ENCODE data around the gene GLRX5. TPM values are rescaled to one million over a fixed set of nuclear protein-coding genes. Genes with fewer than 3 reads are reported as not detected.
A peak's percentile ranks its signal among the peaks of the same experiment; 100 is the strongest.

GLRX5 gene
- total RNA-seq, 3 donors from 2014 or later (not counting 1 experiment from before 2014, with no cell fraction given), result 16.7 to 26.0 (median 23.4) TPM

- peak overlapping the region in 1 of 2 donors; percentile 88 for H3K27ac Mint-ChIP-seq
- Histone ChIP-seq H3K27me3 (ENCODE audit: control insufficient read depth, insufficient read depth, low read length) (no peaks in the 10 kb centered on the region), H3K4me1 (ENCODE audit: control insufficient read depth, insufficient read depth, low read length) (peaks cover 51% of the 10 kb centered on the region), H3K36me3 (ENCODE audit: control insufficient read depth, insufficient read depth, low read length) (no peaks in the 10 kb centered on the region), H3K27ac (ENCODE audit: low read length) (peak overlapping the region; percentile 74), H3K9me3 (ENCODE audit: control insufficient read depth, insufficient read depth, low read length) (no peaks in the 10 kb centered on the region), H3K4me3 (ENCODE audit: low read length) (peak overlapping the region; percentile 41)
- 81% methylated on average over 18 of the region's 18 CpGs for WGBS (ENCODE audit: insufficient coverage)
- no peaks in the 10 kb centered on the region for H3K9me3 Mint-ChIP-seq
- intact Hi-C loops (cut with micrococcal nuclease), result no loop called here
- H3K36me3 Mint-ChIP-seq, result no peaks in the 10 kb centered on the region
- ATAC-seq (no peak), DNase-seq (peak in 1 of 2 donors; percentile 24)
- H3K4me1 Mint-ChIP-seq, result peaks cover 31 to 40% of the 10 kb centered on the region in 2 donors
- TF ChIP-seq CTCF (IDR thresholded peaks at IDR 0.05), result no peak
- H3K4me3 Mint-ChIP-seq, result peak overlapping the region; percentile 85
- no peaks in the 10 kb centered on the region for H3K27me3 Mint-ChIP-seq (ENCODE audit: low read depth in 2 of 2)
These were observed 20.4 kb upstream of the GLRX5 start for GRCh38 chr14:95514131-95515079.

GRCh38 chr14:95515080-95515489 is 19.8 kb upstream of the GLRX5 start:
- H3K9me3 ChIP-seq (ENCODE audit: control insufficient read depth, insufficient read depth, low read length), result no peaks in the 10 kb centered on the region
- H3K27ac ChIP-seq (ENCODE audit: low read length), result peak overlapping the region; percentile 74
- no peaks in the 10 kb centered on the region for H3K27me3 ChIP-seq (ENCODE audit: control insufficient read depth, insufficient read depth, low read length)
- H3K36me3 ChIP-seq (ENCODE audit: control insufficient read depth, insufficient read depth, low read length), result no peaks in the 10 kb centered on the region
- DNase-seq (peak in 1 of 2 donors; percentile 48), ATAC-seq (no peak)
- WGBS (ENCODE audit: insufficient coverage), result 30% methylated on average over 9 of the region's 9 CpGs
- intact Hi-C loops (cut with micrococcal nuclease), result no loop called here
- H3K4me1 Mint-ChIP-seq, result peaks cover 32 to 42% of the 10 kb centered on the region in 2 donors
- H3K27me3 Mint-ChIP-seq (ENCODE audit: low read depth in 2 of 2), result no peaks in the 10 kb centered on the region
- H3K4me3 Mint-ChIP-seq, result peak overlapping the region; percentile 85
- peak overlapping the region in 1 of 2 donors; percentile 88 for H3K27ac Mint-ChIP-seq
- no peaks in the 10 kb centered on the region for H3K36me3 Mint-ChIP-seq
- H3K9me3 Mint-ChIP-seq, result no peaks in the 10 kb centered on the region
- peaks cover 58% of the 10 kb centered on the region for H3K4me1 ChIP-seq (ENCODE audit: control insufficient read depth, insufficient read depth, low read length)
- no peak for TF ChIP-seq CTCF (IDR thresholded peaks at IDR 0.05)
- peak overlapping the region; percentile 41 for H3K4me3 ChIP-seq (ENCODE audit: low read length)

DNA sequence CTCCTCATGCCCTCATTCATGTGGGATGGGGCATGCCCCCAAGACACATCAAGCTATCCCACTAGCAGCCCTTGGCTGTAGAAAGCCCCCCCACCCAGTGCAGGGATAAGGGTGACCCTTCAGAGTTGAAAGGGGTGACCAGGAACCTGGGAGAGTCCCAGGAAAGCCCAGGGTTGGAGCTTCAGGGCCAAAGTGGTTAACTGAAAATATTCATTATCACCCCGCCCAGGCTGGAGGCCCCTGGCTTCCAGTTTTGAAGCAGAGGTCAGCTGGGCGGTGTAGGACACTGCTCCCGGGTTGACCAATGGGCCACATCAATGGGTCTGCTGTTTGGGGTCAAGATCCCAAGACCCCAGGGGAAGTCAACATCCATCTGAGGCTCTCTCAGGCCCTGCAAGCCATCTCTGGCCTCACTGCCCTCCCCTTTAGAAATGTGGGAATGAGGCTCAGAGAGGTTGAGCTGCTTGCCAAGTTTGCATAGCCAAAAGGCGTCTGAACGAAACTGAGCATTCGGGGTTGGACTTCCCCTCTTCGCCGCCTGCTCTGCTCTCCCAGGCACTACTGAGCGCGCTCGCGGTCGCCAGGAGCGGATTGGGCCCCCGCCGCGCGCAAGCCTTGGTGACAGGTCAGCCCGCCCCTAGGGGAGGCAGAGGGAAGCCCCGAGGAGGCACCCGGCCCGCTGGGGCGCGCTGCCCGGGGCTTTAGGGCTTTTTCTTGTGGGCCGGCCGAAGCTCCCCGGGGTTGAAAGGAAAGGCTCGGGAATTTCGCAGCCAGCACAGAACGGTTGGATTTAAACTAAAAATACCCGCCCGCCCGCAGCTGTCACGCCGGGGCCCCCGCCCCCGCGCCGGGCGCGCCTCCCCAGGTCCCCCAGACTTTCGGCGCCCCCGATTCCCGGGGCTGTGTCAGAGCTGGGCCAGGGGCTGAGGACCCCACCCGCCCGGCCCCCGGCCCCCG is 19.0 kb upstream of the GLRX5 start:
- 2% methylated on average over 50 of the region's 50 CpGs for WGBS (ENCODE audit: insufficient coverage)

More for the DNA sequence above, 19.0 kb upstream of the GLRX5 start:
- peak overlapping the region; percentile 85 for H3K4me3 Mint-ChIP-seq
- no peaks in the 10 kb centered on the region for H3K9me3 Mint-ChIP-seq
- Histone ChIP-seq H3K27ac (ENCODE audit: low read length) (peak overlapping the region; percentile 74), H3K9me3 (ENCODE audit: control insufficient read depth, insufficient read depth, low read length) (no peaks in the 10 kb centered on the region), H3K36me3 (ENCODE audit: control insufficient read depth, insufficient read depth, low read length) (no peaks in the 10 kb centered on the region), H3K4me1 (ENCODE audit: control insufficient read depth, insufficient read depth, low read length) (peaks cover 63% of the 10 kb centered on the region), H3K27me3 (ENCODE audit: control insufficient read depth, insufficient read depth, low read length) (no peaks in the 10 kb centered on the region), H3K4me3 (ENCODE audit: low read length) (peak overlapping the region; percentile 41)
- no peaks in the 10 kb centered on the region for H3K36me3 Mint-ChIP-seq
- ATAC-seq, result peak; percentile 92 to 98 (median 96)
- peak; percentile 60 for TF ChIP-seq CTCF (IDR thresholded peaks at IDR 0.05)
- H3K27ac Mint-ChIP-seq, result peak overlapping the region; percentile 76 to 88
- H3K4me1 Mint-ChIP-seq, result peaks cover 36 to 44% of the 10 kb centered on the region in 2 donors
- no peaks in the 10 kb centered on the region for H3K27me3 Mint-ChIP-seq (ENCODE audit: low read depth in 2 of 2)
- peak; percentile 87 to 93 for DNase-seq
- intact Hi-C loops (cut with micrococcal nuclease), result loop anchor here (1.0 kb wide), 2 partner anchors 18 to 36 kb away; no protein-coding TSS in a partner anchor

All from natural killer cell (primary cell).